NOMO-1 (cell line): ENCODE measurements around the gene CCDC89.

Experiments
- DNase-seq, 2 experiments: peaks; one replicate each; lab custom pipeline; 2025; ENCODE audit not compliant: unreplicated experiment in 2 of 2; lab: John Stamatoyannopoulos, UW

Gene CCDC89

GRCh38 chr11:85685820-85686459 lies at the start of gene CCDC89:
Gene CCDC89, minus strand, starts transcription at chr11:85686195. Its CDS starts 65 bp downstream, at chr11:85686130.
- DNase-seq, result no peak

- DNase-seq, result no peak
Measured at GRCh38 chr11:85732965-85733364, 47.0 kb upstream of the CCDC89 start.

DNA sequence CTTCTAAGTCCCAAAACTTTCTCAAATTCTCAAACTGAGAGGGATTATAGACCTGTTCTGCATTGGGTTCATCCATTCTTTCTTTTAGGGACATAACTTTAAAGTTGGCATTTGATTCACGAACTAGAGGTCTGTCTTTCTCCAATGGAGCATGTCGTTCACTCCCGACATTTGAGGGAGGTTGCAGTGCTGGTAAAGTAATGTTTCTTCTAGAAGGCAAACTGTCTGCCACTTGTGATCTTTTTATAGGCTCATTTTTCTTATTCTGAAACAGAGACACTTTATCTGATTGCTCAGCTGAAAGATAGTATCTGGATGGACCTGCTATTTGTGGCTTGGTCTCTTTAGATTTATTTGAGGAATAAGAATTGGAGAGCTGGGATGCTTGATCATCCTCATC lies 40.4 kb upstream of the CCDC89 start:
- DNase-seq, result no peak

DNA sequence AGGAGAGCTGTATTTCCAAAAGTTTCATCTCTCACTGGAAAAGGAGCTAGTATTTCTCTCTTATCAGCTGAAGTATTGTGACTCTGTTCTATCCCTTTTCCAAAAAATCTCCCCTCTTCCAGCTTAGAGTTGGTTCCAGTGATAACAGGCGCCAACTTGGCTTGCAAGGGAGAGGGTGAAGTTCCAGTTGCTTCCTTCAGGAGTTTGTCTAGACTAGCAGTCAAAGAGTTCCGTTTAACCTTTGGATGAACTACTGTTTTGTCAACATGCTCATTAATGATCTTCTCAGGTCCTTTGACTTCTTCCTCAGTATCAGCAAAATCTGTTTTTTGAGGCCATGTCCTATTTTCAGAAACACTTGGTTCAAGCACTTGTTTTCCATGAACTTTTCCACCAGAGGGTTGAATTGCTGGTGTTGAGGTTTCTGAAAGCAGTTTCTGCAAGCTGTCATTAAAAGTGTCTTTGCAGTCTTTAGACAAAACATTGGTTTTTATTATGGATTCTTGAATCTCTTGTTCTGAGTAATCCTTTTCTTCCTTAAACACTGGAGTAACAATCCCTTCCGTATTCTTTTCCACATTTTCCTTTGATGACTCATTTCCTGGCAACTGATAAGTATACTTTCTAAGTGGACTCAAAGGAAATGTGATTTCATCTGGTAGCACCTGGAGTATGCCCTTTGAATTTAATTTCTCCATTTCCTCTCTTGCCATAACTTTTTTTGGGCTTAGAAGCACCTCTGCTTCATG lies 39.7 kb upstream of the CCDC89 start:
- DNase-seq, result no peak

DNA sequence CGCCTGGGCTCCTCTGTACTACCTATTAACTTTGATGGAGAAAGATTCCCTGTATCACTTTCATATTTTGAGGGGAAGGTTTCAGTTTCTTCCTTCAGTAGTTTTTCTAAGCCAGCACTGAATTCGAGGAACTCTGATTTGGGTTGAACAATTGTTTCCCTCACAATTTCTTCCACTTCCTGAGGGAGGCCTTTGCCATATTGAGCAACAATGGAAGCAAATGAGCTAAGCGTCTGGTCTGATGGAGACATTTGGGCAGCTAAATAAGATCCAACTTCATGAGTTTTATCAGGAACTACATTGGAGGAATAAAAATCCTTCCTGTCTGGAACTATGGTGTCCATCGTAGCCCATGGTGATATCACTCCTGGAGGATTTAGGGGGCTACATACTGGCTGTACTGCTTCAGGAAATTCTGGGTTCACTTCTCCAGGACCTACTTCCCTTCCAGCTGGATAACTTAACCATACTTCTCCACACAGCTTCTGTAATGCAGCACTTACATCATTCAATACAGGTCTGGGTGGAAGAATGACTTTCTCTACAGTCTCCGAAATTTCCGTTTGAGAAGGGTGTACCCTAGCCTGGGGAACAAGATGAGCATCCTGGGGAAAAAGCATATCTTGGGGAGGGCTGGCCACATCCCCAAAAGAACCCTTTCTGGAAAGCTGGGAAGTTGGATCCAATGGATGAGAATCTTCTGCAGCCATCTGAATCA lies 38.9 kb upstream of the CCDC89 start:
- no peak for DNase-seq

DNA sequence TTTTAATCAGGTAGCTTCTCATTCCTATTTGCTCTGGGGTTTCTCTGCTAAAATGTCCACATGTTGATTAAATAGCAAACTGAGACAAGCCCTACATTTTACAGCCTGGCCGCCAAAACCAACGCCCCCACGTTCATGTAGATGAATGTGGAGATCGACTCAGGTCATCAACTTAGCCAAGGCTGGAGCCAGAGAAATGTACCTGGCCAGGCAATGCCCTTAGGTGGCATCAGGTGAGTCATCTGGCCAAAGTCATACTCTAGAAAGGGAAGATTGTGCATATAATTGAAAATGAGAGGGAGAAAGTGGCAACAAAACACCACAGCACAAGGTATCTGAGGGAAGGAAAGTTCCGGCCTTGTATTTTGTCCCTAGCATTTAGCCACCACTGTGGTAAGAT lies 37.1 kb upstream of the CCDC89 start:
- no peak for DNase-seq

DNA sequence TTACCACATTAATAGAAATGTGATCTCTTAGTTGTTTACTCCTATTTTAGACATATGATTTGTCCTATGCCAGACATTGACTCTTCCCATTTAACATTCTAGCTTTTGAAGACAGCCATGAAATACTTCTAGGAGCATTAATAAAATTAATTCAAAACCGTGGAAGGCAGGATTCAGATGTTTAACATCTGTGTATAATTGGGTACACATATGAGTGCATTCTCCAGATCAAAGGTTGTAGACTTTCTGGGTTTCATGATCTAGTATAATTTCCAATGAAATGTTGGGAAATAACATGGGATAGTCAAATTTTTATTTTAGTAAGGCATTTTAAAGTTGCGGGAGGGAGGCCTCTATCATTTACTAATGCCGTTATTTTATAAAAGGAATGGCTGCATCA lies 35.2 kb upstream of the CCDC89 start:
- DNase-seq, result no peak

DNA sequence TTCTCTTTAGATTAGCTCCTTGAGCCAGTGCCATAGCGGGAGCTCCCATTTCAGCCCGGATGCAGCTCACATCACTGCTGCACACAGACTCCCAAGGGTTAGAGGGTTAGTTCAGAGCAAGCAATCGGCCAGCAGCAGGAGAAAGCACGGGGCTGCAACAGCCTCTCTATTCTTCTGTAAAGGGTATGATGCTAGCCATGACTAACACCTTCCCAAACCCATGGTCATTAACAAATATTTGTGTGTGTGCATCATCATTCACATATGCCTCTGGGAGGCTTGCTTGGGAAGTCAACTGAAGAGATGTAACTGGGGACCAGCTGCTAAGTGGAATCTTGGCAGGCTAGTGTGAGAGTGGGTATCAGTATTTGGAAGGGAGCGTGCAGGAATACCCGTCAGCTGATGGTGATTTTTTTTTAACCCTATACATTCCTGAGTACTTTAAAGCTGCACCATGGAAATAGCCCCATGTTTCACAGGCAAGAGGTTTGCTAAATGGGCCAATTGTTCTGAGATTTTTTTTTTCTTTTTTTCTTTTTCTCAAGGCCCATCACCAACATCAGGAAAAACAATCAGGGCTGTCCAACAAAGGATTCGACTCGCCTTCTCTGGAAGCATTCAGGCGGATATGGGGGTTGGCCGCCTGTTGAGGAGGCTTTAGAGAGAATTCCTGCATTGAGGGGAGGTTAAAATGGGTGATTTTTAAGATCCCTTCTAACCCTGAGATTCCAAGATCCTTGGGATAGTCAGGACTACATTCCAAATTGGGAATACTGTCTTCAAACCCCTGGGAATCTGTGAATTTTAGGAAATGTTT lies 33.2 kb upstream of the CCDC89 start:
- no peak for DNase-seq

DNA sequence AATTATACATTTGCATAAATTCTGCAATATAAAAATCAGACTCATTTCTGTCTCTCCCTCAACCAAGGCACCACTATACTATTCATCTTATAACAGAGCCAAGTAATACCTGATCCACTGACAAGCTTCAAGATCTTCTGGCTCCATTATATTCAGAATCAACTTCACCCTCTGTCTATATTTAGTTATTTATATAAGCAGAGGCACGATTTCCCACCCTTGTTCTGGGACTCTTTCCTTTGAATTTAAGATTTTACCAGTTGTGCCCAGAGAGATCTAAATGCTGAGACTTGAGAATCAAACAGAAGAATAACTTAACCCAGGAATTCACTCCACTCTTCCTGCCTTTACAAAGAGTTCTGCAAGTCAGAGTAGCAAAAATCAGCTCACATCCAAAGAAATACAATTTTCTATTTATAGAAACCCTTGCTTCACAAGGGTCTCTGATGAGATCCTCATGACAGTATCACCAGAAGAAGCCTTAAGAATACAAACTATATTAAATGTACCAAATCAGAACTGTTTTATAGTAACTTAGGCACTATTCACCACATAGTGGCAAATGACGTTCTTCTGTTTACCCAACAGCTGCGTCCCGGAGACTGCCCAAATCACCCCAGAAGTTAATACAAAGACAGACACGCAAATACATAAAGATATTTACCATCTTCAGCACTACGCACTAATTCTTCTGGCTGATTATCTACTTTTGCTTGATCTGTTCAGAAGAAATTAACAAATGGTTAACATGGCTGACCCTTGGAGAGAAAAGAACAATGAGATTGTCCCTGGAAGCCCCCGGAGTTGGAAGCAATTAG lies 32.3 kb upstream of the CCDC89 start:
- DNase-seq, result no peak

- no peak for DNase-seq
Measured at GRCh38 chr11:85717429-85717828, 31.4 kb upstream of the CCDC89 start.

- no peak for DNase-seq
Measured at GRCh38 chr11:85712953-85713352, 27.0 kb upstream of the CCDC89 start.

- no peak for DNase-seq
Measured at GRCh38 chr11:85710917-85711316, 24.9 kb upstream of the CCDC89 start.

DNA sequence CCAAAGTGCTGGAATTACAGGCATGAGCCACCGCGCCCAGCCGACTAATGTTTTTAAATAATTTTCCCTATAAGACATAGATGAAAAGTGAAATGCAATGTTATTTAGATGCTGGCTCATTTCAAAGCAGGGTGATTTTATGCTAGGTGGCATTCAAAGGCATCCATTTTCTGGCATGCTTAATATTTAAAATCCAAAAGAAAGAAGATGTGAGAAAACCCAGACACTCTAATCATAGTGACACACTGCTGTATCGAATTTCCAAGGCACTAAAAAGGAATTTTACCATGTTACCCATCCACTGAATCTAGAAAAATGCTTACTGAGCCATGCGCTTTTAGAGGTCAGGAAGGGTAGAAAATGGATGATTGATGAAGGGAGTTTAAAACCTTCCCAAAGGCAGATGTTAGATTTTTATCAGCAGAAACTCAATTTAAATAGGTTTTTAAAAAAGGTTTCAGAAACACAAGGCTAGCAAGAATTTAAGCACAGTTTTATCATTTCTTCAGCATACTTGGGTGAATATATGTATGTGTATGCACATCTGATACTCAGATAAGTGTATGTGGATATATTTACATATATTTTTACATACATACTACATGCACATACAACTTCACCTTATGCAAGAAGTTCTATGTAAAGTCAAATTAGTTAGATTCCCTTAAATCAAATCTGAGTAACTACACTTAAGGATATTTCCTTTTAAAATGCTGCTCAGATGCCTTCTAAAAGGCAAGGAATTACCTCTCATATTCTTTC lies 24.1 kb upstream of the CCDC89 start:
- DNase-seq, result no peak

DNA sequence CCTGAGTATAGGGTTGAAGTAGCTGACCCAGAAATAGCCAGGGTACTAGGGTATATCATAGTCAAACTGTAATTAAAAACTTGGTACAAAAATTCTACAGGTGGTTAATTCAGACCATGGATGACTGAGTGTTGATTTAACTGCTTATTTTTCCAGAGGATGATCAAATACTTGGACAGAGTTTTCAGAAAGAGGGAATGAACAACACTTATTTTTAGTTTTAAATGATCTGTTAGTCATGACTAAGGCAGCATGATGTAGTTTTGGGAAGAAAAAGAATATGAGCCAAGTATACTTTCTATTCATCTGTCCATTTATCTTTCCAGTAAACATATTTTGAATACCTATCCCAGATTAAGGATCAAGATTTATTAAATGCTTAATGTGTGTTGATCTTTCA lies 19.8 kb upstream of the CCDC89 start:
- no peak for DNase-seq

GRCh38 chr11:85704967-85705366 lies 19.0 kb upstream of the CCDC89 start:
- no peak for DNase-seq

DNA sequence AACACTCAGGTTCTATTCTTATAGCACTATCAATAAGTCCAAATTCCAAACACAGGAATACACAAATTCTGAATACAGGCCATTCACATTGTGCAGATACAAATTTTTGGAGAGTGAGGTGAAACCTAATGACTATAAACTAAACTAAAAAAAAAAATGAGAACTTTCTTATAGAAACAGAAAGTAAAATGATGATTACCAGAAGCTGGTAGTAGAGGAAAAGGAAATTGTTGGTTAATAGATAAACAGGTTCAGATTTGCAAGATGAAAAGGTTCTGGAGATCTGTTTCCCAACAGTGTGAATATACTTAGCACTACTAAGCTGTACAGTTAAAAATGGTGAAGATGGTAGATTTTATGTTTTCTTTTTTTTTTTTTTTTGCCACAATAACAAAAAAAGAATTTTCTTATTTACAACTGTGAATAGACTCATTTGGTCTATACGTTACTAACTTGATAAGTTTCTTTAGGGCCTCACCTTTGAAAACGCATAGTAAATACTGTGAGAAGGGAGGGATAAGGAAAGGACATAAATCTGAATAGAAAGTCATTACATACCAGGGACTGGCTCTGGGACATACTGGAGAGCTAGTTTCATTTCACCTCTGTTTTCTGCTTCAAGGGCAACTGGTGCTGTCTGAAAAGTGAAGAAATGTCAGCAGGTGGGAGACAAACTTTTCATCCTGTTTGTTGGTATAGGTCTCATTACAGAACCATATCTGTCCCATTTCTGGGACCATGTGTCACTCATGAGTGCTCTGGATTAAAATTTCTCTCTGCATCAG lies 14.2 kb upstream of the CCDC89 start:
- peak in 1 of 2 experiments; percentile 42 for DNase-seq

GRCh38 chr11:85698195-85698594 lies 12.2 kb upstream of the CCDC89 start:
- DNase-seq, result no peak

DNA sequence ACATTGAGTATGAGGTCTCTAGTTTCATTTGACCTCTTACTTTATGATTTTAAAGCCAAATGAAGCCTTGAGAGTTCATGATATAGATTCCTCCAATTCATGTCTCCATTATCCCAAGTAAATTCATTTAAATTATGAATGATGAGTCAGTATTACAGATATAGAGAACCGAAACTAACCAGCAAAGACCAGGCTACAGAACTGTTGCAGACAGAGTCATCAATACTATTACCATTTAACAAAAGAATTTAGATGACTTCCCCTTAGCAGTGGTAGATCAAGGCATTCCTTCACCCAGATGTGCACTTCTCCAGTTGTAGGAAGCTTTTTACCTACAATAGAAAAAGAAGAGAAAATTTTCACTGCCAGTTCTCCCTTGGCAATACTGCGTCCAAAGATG lies 11.8 kb upstream of the CCDC89 start:
- peak in 1 of 2 experiments; percentile 24 for DNase-seq

GRCh38 chr11:85695546-85695945 lies 9.6 kb upstream of the CCDC89 start:
- DNase-seq, result no peak
